Mucosa of descending colon (tissue), 3 donors: ENCODE data around the gene HOXB3. TPM values are rescaled to one million over a fixed set of nuclear protein-coding genes. Genes with fewer than 3 reads are reported as not detected.
A peak's percentile ranks its signal among the peaks of the same experiment; 100 is the strongest.

Source experiments
- ATAC-seq: fragments of 200-7000 bp; cut with Tn5 transposase; one replicate; pipeline ENCODE4 v1.9.1; 2020; ENCODE audit warnings: mild to moderate bottlenecking, moderate library complexity
- DNase-seq, 3 donors: peaks; one replicate each; pipeline ENCODE4 v3.0.0-alpha.2; 2020
- H3K36me3 ChIP-seq: fragments of 200-600 bp; one replicate; pipeline ENCODE4 v1.8.0; 2021; ENCODE audit warnings: low read depth, mild to moderate bottlenecking
- H3K4me1 ChIP-seq: fragments of 200-600 bp; one replicate; pipeline ENCODE4 v1.8.0; 2021; ENCODE audit warnings: low read depth, mild to moderate bottlenecking
- H3K4me3 ChIP-seq: fragments of 200-600 bp; one replicate; pipeline ENCODE4 v1.8.0; 2021; ENCODE audit warnings: mild to moderate bottlenecking
- H3K9me3 ChIP-seq: fragments of 200-600 bp; one replicate; pipeline ENCODE4 v1.8.0; 2021; ENCODE audit warnings: mild to moderate bottlenecking
- intact Hi-C, 2 donors: fragments of 100-400 bp; cut with DNase I in 1 of 2; cut with micrococcal nuclease in 1 of 2; formaldehyde crosslinking; loops; one replicate each; pipeline versions ENCODE4 v1.11.0 to v1.11.1; 2022; cut with DNase I, micrococcal nuclease
- total RNA-seq, 3 donors: library from RNA; stranded (reverse); fragmentation: NEBNext Ultra II Directional in 2 of 3; extraction: Animal tissue kit (Norgen Biotek cat#: 25700) in 2 of 3; gene quantifications; one replicate each; pipeline versions ENCODE4 v1.2.1 to v1.2.4, GENCODE V29; 2021 to 2023
- TF ChIP-seq, protein P1 (sequence below): fragments of 200-600 bp; IDR thresholded peaks from one replicate; pipeline ENCODE4 v1.8.0; 2022; ENCODE audit warnings: antibody characterized with exemption, mild to moderate bottlenecking
- donor health status: DM: no; HTN: no; CAD: no; lungs with moderate emphysema.
- donor health status: DM: no; HTN: no; CAD: no.
- donor health status: DM: no; HTN: yes; CAD: no.

Gene HOXB3
- total RNA-seq, 3 donors from 2014 or later, result 42.4 to 64.8 (median 43.4) TPM

DNA sequence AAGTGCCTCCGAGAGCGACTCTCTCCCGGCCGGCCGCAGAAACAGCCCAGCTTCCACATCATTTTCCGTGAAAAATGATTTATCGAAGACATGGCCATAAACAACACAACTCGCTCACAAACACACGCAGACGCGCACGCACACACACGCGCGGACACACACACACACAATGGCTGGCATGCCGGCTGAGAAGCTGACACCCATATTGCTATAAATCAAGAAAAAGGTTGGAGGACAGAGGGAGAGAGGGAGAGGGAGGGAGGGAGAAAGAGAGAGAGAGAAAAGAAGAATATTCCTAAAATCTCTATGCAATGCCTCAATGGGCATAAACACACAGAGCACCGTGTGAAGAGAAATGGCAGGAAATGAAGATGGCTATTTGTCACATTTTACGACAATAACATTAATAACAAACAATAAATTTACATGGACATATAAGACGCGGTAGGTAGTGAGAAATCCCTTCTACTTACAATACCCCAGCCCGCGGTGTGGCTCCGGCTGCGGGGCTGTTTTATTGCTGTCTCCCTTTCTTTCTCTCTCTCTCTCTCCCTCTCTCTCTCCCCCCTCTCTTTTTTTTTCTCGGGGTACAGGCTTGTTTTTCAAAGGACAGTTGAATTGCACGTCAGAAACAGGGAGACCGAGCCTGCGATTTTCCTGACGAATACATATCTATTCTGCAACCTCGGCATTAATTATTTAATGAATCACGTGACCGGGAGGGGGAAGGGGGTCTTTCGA is 21.4 kb downstream of the HOXB3 start:
- ATAC-seq (no peak), DNase-seq (peak in 1 of 3 donors; percentile 36)
- intact Hi-C loops, result no loop called here
- H3K9me3 ChIP-seq, result no peaks in the 10 kb centered on the region
- TF ChIP-seq, protein P1, sequence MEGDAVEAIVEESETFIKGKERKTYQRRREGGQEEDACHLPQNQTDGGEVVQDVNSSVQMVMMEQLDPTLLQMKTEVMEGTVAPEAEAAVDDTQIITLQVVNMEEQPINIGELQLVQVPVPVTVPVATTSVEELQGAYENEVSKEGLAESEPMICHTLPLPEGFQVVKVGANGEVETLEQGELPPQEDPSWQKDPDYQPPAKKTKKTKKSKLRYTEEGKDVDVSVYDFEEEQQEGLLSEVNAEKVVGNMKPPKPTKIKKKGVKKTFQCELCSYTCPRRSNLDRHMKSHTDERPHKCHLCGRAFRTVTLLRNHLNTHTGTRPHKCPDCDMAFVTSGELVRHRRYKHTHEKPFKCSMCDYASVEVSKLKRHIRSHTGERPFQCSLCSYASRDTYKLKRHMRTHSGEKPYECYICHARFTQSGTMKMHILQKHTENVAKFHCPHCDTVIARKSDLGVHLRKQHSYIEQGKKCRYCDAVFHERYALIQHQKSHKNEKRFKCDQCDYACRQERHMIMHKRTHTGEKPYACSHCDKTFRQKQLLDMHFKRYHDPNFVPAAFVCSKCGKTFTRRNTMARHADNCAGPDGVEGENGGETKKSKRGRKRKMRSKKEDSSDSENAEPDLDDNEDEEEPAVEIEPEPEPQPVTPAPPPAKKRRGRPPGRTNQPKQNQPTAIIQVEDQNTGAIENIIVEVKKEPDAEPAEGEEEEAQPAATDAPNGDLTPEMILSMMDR, result no peak
- H3K4me1 ChIP-seq, result peaks cover 34% of the 10 kb centered on the region
- no peak overlapping the region for H3K4me3 ChIP-seq
- H3K36me3 ChIP-seq, result no peaks in the 10 kb centered on the region

DNA sequence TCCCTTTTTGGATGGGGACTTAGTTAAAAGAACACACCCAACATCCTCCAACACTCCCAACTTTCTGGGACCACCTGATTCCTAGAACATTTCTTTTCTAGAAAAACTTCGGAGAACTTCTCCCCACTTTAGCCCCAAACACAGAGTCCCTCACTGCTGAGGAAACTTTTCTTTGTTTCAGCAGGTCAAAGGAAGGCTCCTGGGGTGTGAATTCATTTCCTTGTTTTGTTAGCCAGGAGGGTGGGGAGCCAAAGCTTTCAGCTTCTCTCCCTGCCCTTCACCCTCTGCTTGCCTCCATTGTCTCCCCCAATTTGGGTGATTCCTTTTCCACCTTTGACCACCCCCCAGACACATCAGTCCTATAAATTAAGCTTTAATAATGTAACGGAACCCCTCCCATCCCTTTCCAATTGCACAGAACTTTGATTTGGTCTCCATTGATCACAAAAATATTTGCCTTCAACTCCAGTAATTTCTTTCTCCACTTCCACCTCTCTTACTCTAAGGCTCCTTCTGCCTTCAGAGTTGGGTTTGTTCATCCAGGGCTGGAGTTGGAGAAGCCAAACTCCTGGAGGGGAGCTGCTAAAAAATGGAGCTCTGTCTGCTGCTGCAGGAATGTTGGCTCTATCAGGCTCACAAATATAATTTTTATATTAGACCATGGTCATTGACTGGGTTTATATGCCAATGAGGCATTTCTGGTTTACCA is 22.2 kb downstream of the HOXB3 start:
- intact Hi-C loops, result no loop called here
- Histone ChIP-seq H3K4me1 (peaks cover 40% of the 10 kb centered on the region), H3K9me3 (no peaks in the 10 kb centered on the region), H3K36me3 (no peaks in the 10 kb centered on the region), H3K4me3 (no peak overlapping the region)
- ATAC-seq, result peak; percentile 54
- DNase-seq, result peak in 1 of 3 donors; percentile 9
- TF ChIP-seq, protein P1, result no peak

- ATAC-seq, result peak; percentile 89
- peaks cover 43% of the 10 kb centered on the region for H3K4me1 ChIP-seq
- H3K4me3 ChIP-seq, result no peak overlapping the region
Observed at GRCh38 chr17:48567209-48567608, 22.8 kb downstream of the HOXB3 start.

GRCh38 chr17:48566717-48567116 is 23.3 kb downstream of the HOXB3 start:
- H3K4me1 ChIP-seq, result peaks cover 42% of the 10 kb centered on the region
- intact Hi-C loops, result no loop called here
- ATAC-seq, result no peak

More at GRCh38 chr17:48567209-48567608, 22.8 kb downstream of the HOXB3 start:
- TF ChIP-seq, protein P1, result no peak
- Histone ChIP-seq H3K36me3 (no peaks in the 10 kb centered on the region), H3K9me3 (no peaks in the 10 kb centered on the region)
- DNase-seq, result peak; percentile 69 to 83 (median 76)
- intact Hi-C loops, result no loop called here

GRCh38 chr17:48565925-48566710 is 23.9 kb downstream of the HOXB3 start:
- ATAC-seq (no peak), DNase-seq (peak in 1 of 3 donors; percentile 17)
- intact Hi-C loops, result no loop called here

More at GRCh38 chr17:48566717-48567116, 23.3 kb downstream of the HOXB3 start:
- Histone ChIP-seq H3K9me3 (no peaks in the 10 kb centered on the region), H3K36me3 (no peaks in the 10 kb centered on the region), H3K4me3 (no peak overlapping the region)
- TF ChIP-seq, protein P1, result no peak
- no peak for DNase-seq

More at GRCh38 chr17:48565925-48566710, 23.9 kb downstream of the HOXB3 start:
- H3K4me3 ChIP-seq, result no peak overlapping the region
- TF ChIP-seq, protein P1, result no peak
- H3K9me3 ChIP-seq, result no peaks in the 10 kb centered on the region
- no peaks in the 10 kb centered on the region for H3K36me3 ChIP-seq
- peaks cover 46% of the 10 kb centered on the region for H3K4me1 ChIP-seq
